Measurements from ENCODE around the gene ASPHD2. TPM values are rescaled to one million over a fixed set of nuclear protein-coding genes. Genes with fewer than 3 reads are reported as not detected.
A peak's percentile ranks its signal among the peaks of the same experiment; 100 is the strongest.

Gene ASPHD2
- total RNA-seq, 1 experiment from 2014 or later = 7.1 TPM

GRCh38 chr22:26463688-26464087 lies 34.6 kb downstream of the ASPHD2 start:
- Mint-ChIP-seq H3K4me3 (no peak overlapping the region), H3K36me3 (ENCODE audit: insufficient read depth in 1 of 3, low read depth in 3 of 3) (peaks cover 25 to 62% (median 54%) of the 10 kb centered on the region in 3 experiments), H3K4me1 (peaks cover 5% of the 10 kb centered on the region in 2 experiments), H3K27me3 (ENCODE audit: low read depth) (no peaks in the 10 kb centered on the region), H3K9me3 (no peaks in the 10 kb centered on the region), H3K27ac (peak overlapping the region in 1 of 3 experiments; percentile 70; a peak in 3 of 7 replicates)
- Histone ChIP-seq H2BK20ac (ENCODE audit: low read depth, low read length, poor library complexity, severe bottlenecking) (no peak overlapping the region), H3K27ac (ENCODE audit: insufficient read length, low read depth, low read length) (no peak overlapping the region), H3K9me3 (ENCODE audit: control insufficient read depth, low read depth, low read length) (no peaks in the 10 kb centered on the region), H3K23me2 (ENCODE audit: insufficient read length, low read depth, low read length, poor library complexity, severe bottlenecking) (no peaks in the 10 kb centered on the region), H2BK15ac (ENCODE audit: low read depth, low read length) (no peak overlapping the region), H2BK12ac (ENCODE audit: insufficient read length, low read depth, low read length) (no peak overlapping the region), H3K79me2 (ENCODE audit: insufficient read depth, low read length) (no peaks in the 10 kb centered on the region; the same call in 1 of the 2 replicates), H4K91ac (ENCODE audit: insufficient read length, low read depth, low read length) (no peak overlapping the region), H3K9ac (ENCODE audit: extremely low read depth, insufficient read length, low read length) (no peak overlapping the region), H2BK120ac (ENCODE audit: low read depth, low read length, poor library complexity, severe bottlenecking) (no peak overlapping the region), H3K14ac (ENCODE audit: insufficient read depth, low read length) (no peak overlapping the region), H3K4ac (ENCODE audit: low read depth, low read length) (no peak overlapping the region), H3T11ph (ENCODE audit: low read length) (no peak overlapping the region), H3K18ac (ENCODE audit: insufficient read length, low read depth, low read length) (no peak overlapping the region), H3K23ac (ENCODE audit: insufficient read length, low read depth, low read length) (no peak overlapping the region), H4K5ac (ENCODE audit: insufficient read length, low read depth, low read length) (no peak overlapping the region), H3K4me2 (ENCODE audit: insufficient read depth, insufficient read length, low read length) (no peak overlapping the region), H4K20me1 (ENCODE audit: control insufficient read depth, insufficient read depth, insufficient read length) (no peaks in the 10 kb centered on the region), H3K56ac (ENCODE audit: insufficient read length, low read depth, low read length) (no peak overlapping the region), H2BK5ac (ENCODE audit: insufficient read length, low read length) (no peak overlapping the region), H3K4me1 (ENCODE audit: insufficient read depth, low read length) (no peaks in the 10 kb centered on the region), H4K8ac (replicated peaks; ENCODE audit: insufficient read length, low read depth, low read length) (no peak overlapping the region), H3K27me3 (ENCODE audit: insufficient read depth, low read length) (no peaks in the 10 kb centered on the region), H3K79me1 (ENCODE audit: insufficient read depth, low read depth, low read length, poor library complexity, severe bottlenecking) (no peaks in the 10 kb centered on the region), H2AK5ac (ENCODE audit: insufficient read length, low read length) (no peak overlapping the region), H2AFZ (ENCODE audit: low read length) (no peak overlapping the region)
- no CpG with 5 or more reads among the region's 9 CpGs for WGBS (ENCODE audit: extremely low coverage, insufficient read length, low lambda C conversion rate)
- DNase-seq = no peak
- TF ChIP-seq CTCF (conservative IDR thresholded peaks at IDR 0.05) = no peak
